Neutrophil (primary cell): ENCODE results near the gene PCDHGB2.

Experiments
- H3K27ac ChIP-seq: fragments of 200-600 bp; sonication (generic); 2 replicates; pipeline ENCODE4 v1.5.1; 2016; ENCODE audit warnings: mild to moderate bottlenecking, moderate library complexity
- H3K27me3 ChIP-seq: fragments of 200-600 bp; sonication (generic); 2 replicates; pipeline ENCODE4 v1.6.0; 2016; ENCODE audit warnings: mild to moderate bottlenecking
- H3K36me3 ChIP-seq: fragments of 200-600 bp; sonication (generic); 2 replicates; pipeline ENCODE4 v1.5.1; 2017
- H3K4me1 ChIP-seq, 2 experiments: fragments of 200-600 bp in 1 of 2; sonication (generic) in 1 of 2; 1 replicate in 1 of 2; 2 replicates in 1 of 2; pipeline versions ENCODE4 v1.5.1 to v1.6.1; 2013 to 2016; ENCODE audit warnings: low read depth in 1 of 2, low read length in 1 of 2, mild to moderate bottlenecking in 1 of 2, moderate library complexity in 1 of 2; ENCODE audit not compliant: control insufficient read depth in 1 of 2, insufficient read depth in 1 of 2
- H3K4me3 ChIP-seq, 2 experiments: fragments of 200-600 bp in 1 of 2; sonication (generic) in 1 of 2; 1 replicate in 1 of 2; 2 replicates in 1 of 2; pipeline ENCODE4 v1.5.1; 2013 to 2016; ENCODE audit warnings: low read depth in 1 of 2, low read length in 1 of 2, mild to moderate bottlenecking in 1 of 2, moderate library complexity in 1 of 2
- H3K9me3 ChIP-seq: fragments of 200-600 bp; sonication (generic); 2 replicates; pipeline ENCODE4 v1.5.1; 2016
- CTCF ChIP-seq: fragments of 200-600 bp; sonication (generic); IDR thresholded peaks from 2 replicates; pipeline ENCODE4 v1.5.1; 2016; ENCODE audit warnings: antibody characterized with exemption

Gene PCDHGB2

DNA sequence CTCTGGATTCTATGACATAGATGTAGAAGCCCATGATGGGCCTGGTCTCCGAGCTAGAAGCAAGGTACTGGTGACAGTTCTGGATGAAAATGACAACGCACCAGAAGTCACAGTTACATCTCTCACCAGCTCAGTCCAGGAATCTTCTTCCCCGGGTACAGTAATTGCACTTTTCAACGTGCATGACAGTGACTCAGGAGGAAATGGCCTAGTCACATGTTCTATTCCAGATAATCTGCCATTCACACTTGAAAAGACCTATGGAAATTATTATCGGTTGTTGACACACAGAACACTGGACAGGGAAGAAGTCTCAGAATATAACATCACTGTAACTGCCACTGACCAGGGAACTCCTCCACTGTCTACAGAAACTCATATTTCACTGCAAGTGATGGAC lies 3.7 kb upstream of the PCDHGB2 start:
- H3K9me3 ChIP-seq: peaks cover 26% of the 10 kb centered on the region
- no peaks in the 10 kb centered on the region for H3K4me1 ChIP-seq
- H3K36me3 ChIP-seq: no peaks in the 10 kb centered on the region
- H3K27ac ChIP-seq: no peak overlapping the region
- peaks cover 100% of the 10 kb centered on the region for H3K27me3 ChIP-seq
- no peak for TF ChIP-seq CTCF
- no peak overlapping the region for H3K4me3 ChIP-seq

DNA sequence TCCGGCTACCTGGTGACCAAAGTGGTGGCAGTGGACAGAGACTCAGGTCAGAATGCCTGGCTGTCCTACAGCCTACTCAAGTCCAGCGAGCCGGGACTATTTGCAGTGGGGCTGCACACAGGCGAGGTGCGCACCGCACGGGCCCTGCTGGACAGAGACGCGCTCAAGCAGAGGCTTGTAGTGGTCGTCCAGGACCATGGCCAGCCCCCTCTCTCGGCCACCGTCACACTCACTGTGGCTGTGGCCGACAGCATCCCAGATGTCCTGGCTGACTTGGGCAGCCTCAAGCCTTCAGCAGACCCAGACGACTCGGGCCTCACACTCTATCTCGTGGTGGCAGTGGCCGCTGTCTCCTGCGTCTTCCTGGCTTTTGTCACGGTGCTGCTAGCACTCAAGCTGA lies 2.8 kb upstream of the PCDHGB2 start:
- no peak overlapping the region for H3K27ac ChIP-seq
- no peaks in the 10 kb centered on the region for H3K4me1 ChIP-seq
- peaks cover 25% of the 10 kb centered on the region for H3K9me3 ChIP-seq
- TF ChIP-seq CTCF: no peak
- peaks cover 100% of the 10 kb centered on the region for H3K27me3 ChIP-seq
- no peak overlapping the region for H3K4me3 ChIP-seq
- H3K36me3 ChIP-seq: no peaks in the 10 kb centered on the region

DNA sequence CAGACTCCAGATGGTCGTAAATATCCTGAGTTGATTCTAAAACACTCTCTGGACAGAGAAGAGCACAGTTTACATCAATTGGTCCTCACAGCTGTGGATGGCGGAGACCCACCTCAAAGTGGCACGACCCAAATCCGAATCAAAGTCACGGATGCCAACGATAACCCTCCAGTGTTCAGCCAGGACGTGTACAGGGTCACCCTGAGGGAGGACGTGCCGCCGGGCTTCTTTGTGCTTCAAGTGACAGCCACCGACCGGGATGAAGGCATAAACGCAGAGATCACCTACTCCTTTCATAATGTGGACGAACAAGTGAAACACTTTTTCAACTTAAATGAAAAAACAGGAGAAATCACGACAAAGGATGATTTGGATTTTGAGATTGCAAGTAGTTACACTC lies 891 bp downstream of the PCDHGB2 start:
- Histone ChIP-seq H3K27me3 (peaks cover 100% of the 10 kb centered on the region), H3K9me3 (peaks cover 41% of the 10 kb centered on the region), H3K4me1 (no peaks in the 10 kb centered on the region)

DNA sequence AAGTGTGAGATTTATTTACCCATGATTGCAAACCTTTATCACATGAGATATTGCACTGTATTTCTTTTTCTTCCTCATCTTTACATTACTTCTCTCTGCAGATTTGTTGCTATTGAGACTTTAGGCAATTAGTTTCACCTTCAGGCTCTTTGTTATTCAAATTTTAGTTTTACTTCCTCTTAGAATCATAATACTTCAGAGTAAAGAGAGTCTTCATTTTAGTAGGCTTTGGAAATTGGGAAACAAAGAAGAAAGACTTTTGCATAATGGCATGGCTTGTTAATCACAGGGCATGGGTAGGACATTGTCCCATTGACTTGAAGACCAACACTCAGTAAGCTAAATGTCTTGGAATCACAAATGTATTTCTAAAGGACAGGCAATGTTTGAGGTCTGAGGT lies 2.9 kb downstream of the PCDHGB2 start:
- no peak for TF ChIP-seq CTCF
- no peak overlapping the region for H3K27ac ChIP-seq
- peaks cover 45% of the 10 kb centered on the region for H3K9me3 ChIP-seq
- peaks cover 100% of the 10 kb centered on the region for H3K27me3 ChIP-seq
- no peaks in the 10 kb centered on the region for H3K4me1 ChIP-seq
- H3K36me3 ChIP-seq: no peaks in the 10 kb centered on the region
- no peak overlapping the region for H3K4me3 ChIP-seq

More for the DNA sequence above, 891 bp downstream of the PCDHGB2 start:
- no peak for TF ChIP-seq CTCF
- no peak overlapping the region for H3K4me3 ChIP-seq
- H3K27ac ChIP-seq: no peak overlapping the region
- no peaks in the 10 kb centered on the region for H3K36me3 ChIP-seq

DNA sequence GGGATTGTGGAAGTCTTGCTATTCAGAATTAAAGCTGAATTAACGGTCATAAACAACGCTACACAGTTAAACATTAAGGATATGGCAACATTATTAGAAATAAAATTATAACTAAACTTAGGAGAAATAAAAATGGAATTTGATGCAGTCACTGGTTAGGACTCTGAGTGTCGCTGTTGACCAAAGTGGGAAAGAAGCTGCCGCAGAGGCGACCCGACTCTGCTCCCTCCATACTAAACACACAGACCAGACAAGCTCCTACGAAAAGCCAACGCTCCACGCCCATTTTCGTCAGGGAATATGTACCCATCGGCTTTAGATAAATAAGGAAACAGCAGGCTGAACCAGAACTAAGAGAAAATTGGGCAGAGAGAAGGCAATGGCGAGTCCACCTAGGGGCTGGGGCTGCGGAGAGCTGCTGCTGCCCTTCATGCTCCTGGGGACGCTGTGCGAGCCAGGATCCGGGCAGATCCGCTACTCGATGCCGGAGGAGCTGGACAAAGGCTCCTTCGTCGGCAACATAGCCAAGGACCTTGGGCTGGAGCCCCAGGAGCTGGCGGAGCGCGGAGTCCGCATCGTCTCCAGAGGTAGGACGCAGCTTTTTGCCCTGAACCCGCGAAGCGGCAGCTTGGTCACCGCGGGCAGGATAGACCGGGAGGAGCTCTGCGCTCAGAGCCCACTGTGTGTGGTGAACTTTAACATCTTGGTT lies 4.3 kb downstream of the PCDHGB2 start, which contains the start of gene PCDHGA5:
TSS of gene PCDHGA5 (plus strand) at position 211 of the 709 bp plus-strand sequence. CDS start at position 380, 169 bp downstream.
- H3K9me3 ChIP-seq: peaks cover 51% of the 10 kb centered on the region
- no peaks in the 10 kb centered on the region for H3K36me3 ChIP-seq
- H3K4me1 ChIP-seq: no peaks in the 10 kb centered on the region
- H3K27me3 ChIP-seq: peaks cover 100% of the 10 kb centered on the region
- no peak within 1 kb of the TSS for H3K27ac ChIP-seq
- no peak within 1 kb of the TSS for H3K4me3 ChIP-seq
- TF ChIP-seq CTCF: no peak
